Epithelial cell of esophagus (primary cell): ENCODE results near the gene ERVFRD-1.

Source experiments
- DNase-seq: peaks from one replicate; pipeline ENCODE4 v3.0.0; 2010; ENCODE audit warnings: low read depth
- H3K4me3 ChIP-seq: 2 replicates; pipeline ENCODE4 v1.5.1; 2011; ENCODE audit warnings: mild to moderate bottlenecking, low read length, control low read depth
- TF ChIP-seq, protein P1 (sequence below): IDR thresholded peaks from 2 replicates; pipeline ENCODE4 v1.5.1; 2011; ENCODE audit warnings: low read depth, mild to moderate bottlenecking, low read length, control low read depth, inconsistent platforms; ENCODE audit not compliant: insufficient read depth; ENCODE audit errors: missing control alignments

Gene ERVFRD-1

DNA sequence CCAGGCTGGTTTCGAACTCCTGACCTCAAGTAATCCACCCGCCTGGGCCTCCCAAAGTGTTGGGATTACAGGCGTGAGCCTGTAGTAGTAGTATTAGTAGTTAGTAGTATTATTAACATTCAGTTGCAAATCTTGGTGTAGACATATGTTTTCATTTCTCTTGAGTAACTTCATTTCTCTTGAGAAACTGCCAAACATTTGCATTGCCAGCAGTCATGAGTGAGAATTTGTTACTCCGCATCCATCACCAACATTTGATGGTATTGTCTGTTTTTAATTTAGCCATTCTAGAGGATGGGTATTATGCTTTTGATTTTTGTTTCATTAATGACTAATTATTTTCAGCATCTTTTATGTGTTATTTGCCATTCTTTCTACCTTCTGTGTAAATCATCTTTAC, 1.5 kb upstream of the ERVFRD-1 start:
- no peak overlapping the region for H3K4me3 ChIP-seq
- no peak for DNase-seq
- TF ChIP-seq, protein P1, sequence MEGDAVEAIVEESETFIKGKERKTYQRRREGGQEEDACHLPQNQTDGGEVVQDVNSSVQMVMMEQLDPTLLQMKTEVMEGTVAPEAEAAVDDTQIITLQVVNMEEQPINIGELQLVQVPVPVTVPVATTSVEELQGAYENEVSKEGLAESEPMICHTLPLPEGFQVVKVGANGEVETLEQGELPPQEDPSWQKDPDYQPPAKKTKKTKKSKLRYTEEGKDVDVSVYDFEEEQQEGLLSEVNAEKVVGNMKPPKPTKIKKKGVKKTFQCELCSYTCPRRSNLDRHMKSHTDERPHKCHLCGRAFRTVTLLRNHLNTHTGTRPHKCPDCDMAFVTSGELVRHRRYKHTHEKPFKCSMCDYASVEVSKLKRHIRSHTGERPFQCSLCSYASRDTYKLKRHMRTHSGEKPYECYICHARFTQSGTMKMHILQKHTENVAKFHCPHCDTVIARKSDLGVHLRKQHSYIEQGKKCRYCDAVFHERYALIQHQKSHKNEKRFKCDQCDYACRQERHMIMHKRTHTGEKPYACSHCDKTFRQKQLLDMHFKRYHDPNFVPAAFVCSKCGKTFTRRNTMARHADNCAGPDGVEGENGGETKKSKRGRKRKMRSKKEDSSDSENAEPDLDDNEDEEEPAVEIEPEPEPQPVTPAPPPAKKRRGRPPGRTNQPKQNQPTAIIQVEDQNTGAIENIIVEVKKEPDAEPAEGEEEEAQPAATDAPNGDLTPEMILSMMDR: no peak

DNA sequence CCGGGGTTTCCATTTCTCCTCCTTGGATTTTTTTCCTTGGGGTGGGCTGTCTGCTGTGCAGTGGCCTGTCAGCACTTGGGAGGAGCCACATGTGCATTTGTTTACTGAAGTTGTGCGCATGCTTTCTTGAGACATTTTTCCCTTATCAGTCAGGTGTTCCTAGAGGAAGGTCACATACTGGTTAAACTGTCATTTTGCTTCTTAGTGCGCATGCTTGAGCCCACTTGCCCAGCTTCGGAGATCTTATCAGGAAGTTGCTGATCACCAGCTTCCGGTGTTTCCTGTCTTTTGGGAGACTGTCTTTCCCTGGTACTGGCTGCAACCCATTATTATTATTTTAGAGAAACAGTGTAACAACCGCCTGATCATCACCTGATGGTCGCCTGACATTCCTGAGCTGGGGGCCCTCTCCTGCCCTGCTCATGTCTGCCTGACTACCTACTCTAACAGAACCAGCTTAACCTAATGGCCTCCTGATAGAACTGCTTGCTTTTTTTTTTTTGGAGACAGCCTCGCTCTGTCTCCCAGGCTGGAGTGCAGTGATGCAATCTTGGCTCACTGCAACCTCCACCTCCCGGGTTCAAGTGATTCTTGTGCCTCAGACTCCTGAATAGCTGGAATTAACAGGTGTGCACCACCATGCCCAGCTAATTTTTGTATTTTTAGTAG, 378 bp upstream of the ERVFRD-1 start:
- no peak overlapping the region for H3K4me3 ChIP-seq
- TF ChIP-seq, protein P1: no peak
- DNase-seq: no peak

DNA sequence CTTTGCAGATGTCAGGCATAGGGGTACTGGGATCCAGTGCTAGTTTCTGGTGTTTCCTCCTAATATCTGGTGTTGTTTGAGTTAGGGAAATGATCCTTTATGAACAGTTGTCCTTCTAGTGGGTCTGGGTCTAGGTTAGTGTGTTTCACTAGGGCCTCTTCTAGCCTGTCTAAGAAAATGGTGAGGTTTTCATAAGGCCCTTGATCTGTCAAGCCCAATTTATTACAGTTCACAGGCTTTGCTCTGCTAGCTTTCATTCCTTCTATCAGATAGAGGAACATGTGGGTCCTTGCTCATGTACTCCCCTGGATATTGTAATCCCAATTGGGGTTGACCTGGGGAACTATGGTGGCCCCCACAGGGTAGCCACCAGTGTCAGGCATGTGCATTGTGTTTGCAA, 2.8 kb downstream of the ERVFRD-1 start:
- DNase-seq: no peak
- no peak overlapping the region for H3K4me3 ChIP-seq
- TF ChIP-seq, protein P1: no peak

DNA sequence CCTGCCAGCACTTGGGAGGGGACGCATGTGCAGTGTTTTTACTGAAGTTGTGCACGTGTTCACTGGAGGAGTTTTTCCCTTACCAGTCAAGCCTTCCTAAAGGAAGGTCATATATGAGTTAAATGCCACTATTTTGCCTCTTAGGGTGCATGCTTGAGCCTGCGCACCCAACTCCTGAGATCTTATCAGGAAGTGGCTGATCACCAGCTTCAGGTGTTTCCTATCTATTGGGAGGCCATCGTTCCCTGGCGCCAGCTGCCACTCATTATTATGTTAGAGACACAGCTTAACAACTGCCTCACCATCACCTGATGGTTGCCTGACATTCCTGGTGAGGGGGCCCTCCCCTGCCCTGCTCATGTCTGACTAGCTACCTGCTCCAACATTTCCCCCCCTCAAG, 8.5 kb downstream of the ERVFRD-1 start:
- TF ChIP-seq, protein P1: no peak
- no peak for DNase-seq
- H3K4me3 ChIP-seq: no peak overlapping the region

DNA sequence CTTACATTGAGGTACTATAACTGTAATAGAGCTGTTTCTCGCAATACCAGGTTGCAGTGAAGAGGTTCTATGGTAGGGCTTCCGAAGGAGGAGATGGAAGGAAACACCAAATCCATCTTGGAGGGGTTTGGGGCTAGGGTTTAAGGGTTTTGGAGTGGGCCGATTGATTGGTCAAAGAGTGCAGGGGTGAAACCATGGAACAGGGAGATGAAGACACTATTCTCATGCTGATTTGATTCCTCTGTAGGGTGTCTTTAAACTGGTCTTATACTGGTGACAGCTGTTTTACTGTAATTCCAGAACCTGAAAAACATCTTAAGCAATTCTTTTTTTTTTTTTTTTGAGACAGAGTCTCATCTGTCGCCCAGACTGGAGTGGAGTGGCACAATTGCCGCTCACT, 10.1 kb downstream of the ERVFRD-1 start:
- no peak overlapping the region for H3K4me3 ChIP-seq
- TF ChIP-seq, protein P1: no peak
- no peak for DNase-seq

DNA sequence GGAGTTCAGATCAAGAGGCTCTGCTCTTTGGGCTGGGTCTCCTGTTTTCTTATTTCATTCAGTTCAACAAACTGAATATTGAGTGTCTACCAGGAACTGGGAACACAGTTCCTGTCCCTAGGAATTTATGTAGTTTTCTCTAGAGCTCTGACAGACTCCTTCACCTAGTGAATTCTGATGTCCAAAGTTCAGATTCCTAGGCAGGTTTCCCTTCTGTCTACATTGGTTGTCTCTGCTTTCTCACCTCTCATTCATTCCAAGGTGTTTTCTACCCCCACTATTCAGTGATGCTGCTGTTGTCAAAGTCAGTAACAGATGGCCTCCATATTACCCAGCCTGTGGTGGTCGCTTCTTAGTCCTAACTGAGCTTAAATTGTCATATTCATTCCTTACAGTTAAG, 13.5 kb downstream of the ERVFRD-1 start:
- TF ChIP-seq, protein P1: no peak
- no peak overlapping the region for H3K4me3 ChIP-seq
- DNase-seq: no peak

DNA sequence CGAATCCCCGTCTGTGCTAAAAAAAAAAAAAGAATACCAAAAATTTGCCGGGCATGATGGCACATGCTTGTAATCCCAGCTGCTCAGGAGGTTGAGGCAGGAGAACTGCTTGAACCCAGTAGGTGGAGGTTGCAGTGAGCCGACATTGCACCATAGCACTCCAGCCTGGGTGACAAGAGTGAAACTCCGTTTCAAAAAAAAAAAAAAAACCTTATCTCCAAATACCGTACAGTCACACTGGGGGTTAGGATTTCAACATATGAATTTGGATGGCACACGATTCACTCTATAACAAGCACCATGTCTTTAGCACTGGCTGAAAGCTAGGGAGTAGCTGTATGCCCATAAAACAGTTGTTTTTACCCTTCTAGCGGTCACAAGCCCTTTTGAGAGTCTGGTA, 14.0 kb downstream of the ERVFRD-1 start:
- no peak for DNase-seq
- H3K4me3 ChIP-seq: no peak overlapping the region
- TF ChIP-seq, protein P1: no peak
